Fibroblast of the aortic adventitia (primary cell): ENCODE results near the gene ZNF891. TPM values are rescaled to one million over a fixed set of nuclear protein-coding genes. Genes with fewer than 3 reads are reported as not detected.

Source experiments
- DNase-seq: peaks from one replicate; pipeline ENCODE4 v3.0.0-alpha.2; 2010; ENCODE audit warnings: low read depth
- H3K4me3 ChIP-seq: 2 replicates; pipeline ENCODE4 v1.5.1; 2011; ENCODE audit warnings: low read depth, mild to moderate bottlenecking, control low read depth, low read length, moderate library complexity
- CTCF ChIP-seq: IDR thresholded peaks from 2 replicates; pipeline ENCODE4 v1.5.1; 2011; ENCODE audit warnings: mild to moderate bottlenecking, low read length, control low read depth, inconsistent platforms; ENCODE audit not compliant: insufficient read depth
- total RNA-seq: library from RNA; depleted of rRNA; stranded (reverse); fragments of >200 nt; gene quantifications from 2 replicates; pipeline ENCODE4 v1.2.3, GENCODE V29; 2012; ENCODE audit warnings: low replicate concordance

ZNF891 gene
- 1.8 and 1.9 TPM in 2 replicates for total RNA-seq

GRCh38 chr12:133130038-133130807 is at the start of gene ZNF891, which contains the start of gene ZNF10:
TSS of gene ZNF891 (minus strand) at chr12:133130274. CDS start at chr12:133121918, 8,356 bp downstream.
TSS of gene ZNF10 (plus strand) at chr12:133130627. CDS start at chr12:133144493, 13,866 bp downstream.
- DNase-seq, result peak; percentile 94
- peak within 1 kb of the TSS; percentile 90 for H3K4me3 ChIP-seq
- no peak for TF ChIP-seq CTCF

- no peak for TF ChIP-seq CTCF
- no peak for DNase-seq
- no peak overlapping the region for H3K4me3 ChIP-seq
Observed at GRCh38 chr12:133174901-133175300, 44.8 kb upstream of the ZNF891 start.

GRCh38 chr12:133172491-133172890 is 42.4 kb upstream of the ZNF891 start:
- no peak for TF ChIP-seq CTCF
- DNase-seq, result no peak
- H3K4me3 ChIP-seq, result no peak overlapping the region

- no peak overlapping the region for H3K4me3 ChIP-seq
- no peak for TF ChIP-seq CTCF
- no peak for DNase-seq
Observed at GRCh38 chr12:133165776-133166175, 35.7 kb upstream of the ZNF891 start.

GRCh38 chr12:133156125-133156690 is 26.1 kb upstream of the ZNF891 start:
- TF ChIP-seq CTCF, result no peak
- no peak overlapping the region for H3K4me3 ChIP-seq
- no peak for DNase-seq

- no peak for TF ChIP-seq CTCF
- H3K4me3 ChIP-seq, result no peak overlapping the region
- DNase-seq, result no peak
Observed at GRCh38 chr12:133145981-133146380, 15.9 kb upstream of the ZNF891 start.
